Transverse colon (tissue), 3 donors: ENCODE measurements around the gene BPTF.

Experiments
- EP300 ChIP-seq: sonication (generic); formaldehyde crosslinking; IDR thresholded peaks from one replicate; pipeline ENCODE4 v1.6.1; 2017; ENCODE audit warnings: antibody characterized with exemption, low read depth
- TF ChIP-seq, protein P1 (sequence below), 5 experiments: fragments of 200-600 bp in 3 of 5; fragments of 450-650 bp in 2 of 5; sonication (generic) in 3 of 5; IDR thresholded peaks; 1 replicate in 2 of 5; 2 replicates in 3 of 5; pipeline ENCODE4 v1.5.1; 2016 to 2017; ENCODE audit warnings: antibody characterized with exemption in 5 of 5, inconsistent platforms in 3 of 5, mild to moderate bottlenecking in 2 of 5, moderate library complexity in 1 of 5

DNA sequence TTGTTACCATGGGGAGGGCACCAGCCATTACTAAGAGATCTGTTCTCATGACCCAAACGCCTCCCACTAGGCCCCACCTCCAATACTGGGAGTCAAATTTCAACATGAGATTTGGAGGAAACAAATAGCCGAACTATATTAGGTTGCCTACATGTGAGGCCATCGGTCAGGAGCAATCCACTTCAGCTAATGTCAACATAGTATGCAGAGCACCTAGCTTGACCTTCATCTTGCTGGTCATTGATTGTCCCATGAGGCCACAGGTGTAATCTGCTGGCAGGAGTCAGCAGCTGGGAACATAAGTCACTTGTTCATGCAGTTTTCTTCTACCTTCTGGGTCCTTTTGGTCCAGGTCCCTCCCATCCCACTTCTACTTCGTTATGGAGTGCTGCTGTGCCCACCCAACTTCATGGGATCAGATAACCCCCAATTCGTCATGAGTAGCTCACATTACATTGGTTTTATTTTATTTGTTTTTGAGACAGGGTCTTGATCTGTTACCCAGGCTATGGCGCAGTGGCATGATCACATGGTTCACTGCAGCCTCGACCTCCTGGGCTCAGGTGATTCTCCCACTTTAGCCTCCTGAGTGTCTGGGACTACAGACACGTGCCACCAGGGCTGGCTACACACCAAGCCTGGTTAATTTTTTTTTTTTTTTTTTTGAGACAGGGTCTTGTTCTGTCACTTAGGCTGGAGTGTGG, 204.4 kb downstream of the BPTF start:
- TF ChIP-seq, protein P1, sequence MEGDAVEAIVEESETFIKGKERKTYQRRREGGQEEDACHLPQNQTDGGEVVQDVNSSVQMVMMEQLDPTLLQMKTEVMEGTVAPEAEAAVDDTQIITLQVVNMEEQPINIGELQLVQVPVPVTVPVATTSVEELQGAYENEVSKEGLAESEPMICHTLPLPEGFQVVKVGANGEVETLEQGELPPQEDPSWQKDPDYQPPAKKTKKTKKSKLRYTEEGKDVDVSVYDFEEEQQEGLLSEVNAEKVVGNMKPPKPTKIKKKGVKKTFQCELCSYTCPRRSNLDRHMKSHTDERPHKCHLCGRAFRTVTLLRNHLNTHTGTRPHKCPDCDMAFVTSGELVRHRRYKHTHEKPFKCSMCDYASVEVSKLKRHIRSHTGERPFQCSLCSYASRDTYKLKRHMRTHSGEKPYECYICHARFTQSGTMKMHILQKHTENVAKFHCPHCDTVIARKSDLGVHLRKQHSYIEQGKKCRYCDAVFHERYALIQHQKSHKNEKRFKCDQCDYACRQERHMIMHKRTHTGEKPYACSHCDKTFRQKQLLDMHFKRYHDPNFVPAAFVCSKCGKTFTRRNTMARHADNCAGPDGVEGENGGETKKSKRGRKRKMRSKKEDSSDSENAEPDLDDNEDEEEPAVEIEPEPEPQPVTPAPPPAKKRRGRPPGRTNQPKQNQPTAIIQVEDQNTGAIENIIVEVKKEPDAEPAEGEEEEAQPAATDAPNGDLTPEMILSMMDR (IDR thresholded peaks at IDR 0.05): no peak
- no peak for TF ChIP-seq EP300
